Esophagus muscularis mucosa (tissue), 4 donors: ENCODE results near the gene PLCG2. TPM values are rescaled to one million over a fixed set of nuclear protein-coding genes. Genes with fewer than 3 reads are reported as not detected.

Experiments
- DNase-seq: peaks from one replicate; pipeline ENCODE4 v3.0.0-alpha.2; 2017; ENCODE audit errors: extremely low spot score
- H3K27ac ChIP-seq, 4 donors: fragments of 200-600 bp; sonication (generic); replicated peaks in 1 of 4; 1 replicate in 3 of 4; 2 replicates in 1 of 4; pipeline ENCODE4 v1.5.1; 2016 to 2019; ENCODE audit warnings: mild to moderate bottlenecking in 1 of 4
- H3K27me3 ChIP-seq, 4 donors: fragments of 200-600 bp; sonication (generic); one replicate each; pipeline versions ENCODE4 v1.5.1 to v1.6.0; 2016 to 2019
- H3K36me3 ChIP-seq, 4 donors: fragments of 200-600 bp; sonication (generic); one replicate each; pipeline ENCODE4 v1.5.1; 2016 to 2019
- H3K4me1 ChIP-seq, 4 donors: fragments of 200-600 bp; sonication (generic); one replicate each; pipeline ENCODE4 v1.5.1; 2016 to 2019
- H3K4me3 ChIP-seq, 4 donors: fragments of 200-600 bp; sonication (generic); 1 replicate in 2 of 4; 2 replicates in 2 of 4; pipeline ENCODE4 v1.5.1; 2016 to 2019; ENCODE audit warnings: mild to moderate bottlenecking in 4 of 4, moderate library complexity in 1 of 4
- H3K9me3 ChIP-seq, 4 donors: fragments of 200-600 bp; sonication (generic); 1 replicate in 3 of 4; 2 replicates in 1 of 4; pipeline ENCODE4 v1.5.1; 2016 to 2019
- CTCF ChIP-seq, 3 experiments: fragments of 200-600 bp in 2 of 3; fragments of 450-650 bp in 1 of 3; sonication (generic) in 2 of 3; IDR thresholded peaks; one replicate each; pipeline ENCODE4 v1.5.1; 2017 to 2019; ENCODE audit warnings: antibody characterized with exemption in 3 of 3, mild to moderate bottlenecking in 2 of 3, moderate library complexity in 1 of 3
- EP300 ChIP-seq: sonication (generic); formaldehyde crosslinking; IDR thresholded peaks from one replicate; pipeline ENCODE4 v1.6.1; 2017; ENCODE audit warnings: antibody characterized with exemption
- POLR2A ChIP-seq: fragments of 450-650 bp; IDR thresholded peaks from one replicate; pipeline ENCODE4 v1.6.1; 2017; ENCODE audit warnings: antibody characterized with exemption, moderate library complexity, mild to moderate bottlenecking, low read depth
- POLR2AphosphoS5 ChIP-seq, 2 donors: sonication (generic); formaldehyde crosslinking; IDR thresholded peaks; one replicate each; pipeline ENCODE4 v1.6.1; 2017; ENCODE audit warnings: antibody characterized with exemption in 2 of 2
- WGBS: methylation state at CpG from one replicate; pipeline ENCODE4 v1.1.5; 2018; 5-methylcytosine and 5-hydroxymethylcytosine counted together
- intact Hi-C: fragments of 100-400 bp; cut with DNase I; formaldehyde crosslinking; loops from one replicate; pipeline ENCODE4 v1.15.1; 2023
- total RNA-seq, 4 donors: library from RNA; depleted of rRNA; stranded (reverse); fragments of >200 nt; gene quantifications; one replicate each; pipeline versions ENCODE4 v1.1.0 to v1.2.1, GENCODE V29; 2016

The PLCG2 gene
- total RNA-seq, 4 donors from 2014 or later = 7.1 to 11.3 (median 9.9) TPM

GRCh38 chr16:81843243-81843582 lies 64.1 kb downstream of the PLCG2 start:
- WGBS = 83% methylated on average over 4 of the region's 4 CpGs
- intact Hi-C loops = no loop called here
- Histone ChIP-seq H3K36me3 (no peaks in the 10 kb centered on the region), H3K27ac (no peak overlapping the region), H3K4me1 (no peaks in the 10 kb centered on the region), H3K4me3 (no peak overlapping the region), H3K9me3 (peaks cover 0 to 9% (median 4%) of the 10 kb centered on the region in 4 donors), H3K27me3 (peaks cover 0 to 16% (median 0%) of the 10 kb centered on the region in 4 donors)
- no peak for DNase-seq
- TF ChIP-seq POLR2AphosphoS5 (IDR thresholded peaks at IDR 0.05) (no peak), CTCF (IDR thresholded peaks at IDR 0.05) (no peak), POLR2A (no peak)

GRCh38 chr16:81843683-81844082 lies 64.6 kb downstream of the PLCG2 start:
- Histone ChIP-seq H3K4me1 (no peaks in the 10 kb centered on the region), H3K36me3 (no peaks in the 10 kb centered on the region), H3K27me3 (peaks cover 0 to 16% (median 0%) of the 10 kb centered on the region in 4 donors), H3K4me3 (no peak overlapping the region), H3K9me3 (peaks cover 0 to 9% (median 4%) of the 10 kb centered on the region in 4 donors), H3K27ac (no peak overlapping the region)
- DNase-seq = no peak
- intact Hi-C loops = no loop called here
- no peak for TF ChIP-seq CTCF (IDR thresholded peaks at IDR 0.05)
- no peak for TF ChIP-seq POLR2AphosphoS5 (IDR thresholded peaks at IDR 0.05)
- TF ChIP-seq POLR2A = no peak
- TF ChIP-seq EP300 = no peak
- 88% methylated on average over 8 of the region's 8 CpGs for WGBS

- TF ChIP-seq EP300 = no peak
- no peak for TF ChIP-seq CTCF (IDR thresholded peaks at IDR 0.05)
- no peak for TF ChIP-seq POLR2AphosphoS5 (IDR thresholded peaks at IDR 0.05)
- TF ChIP-seq POLR2A = no peak
- H3K27ac ChIP-seq = no peak overlapping the region
- WGBS = 92% methylated on average over 4 of the region's 4 CpGs
- intact Hi-C loops = no loop called here
- no peak for DNase-seq
- H3K36me3 ChIP-seq = no peaks in the 10 kb centered on the region
- peaks cover 0 to 12% (median 0%) of the 10 kb centered on the region in 4 donors for H3K27me3 ChIP-seq
- peaks cover 0 to 9% (median 4%) of the 10 kb centered on the region in 4 donors for H3K9me3 ChIP-seq
- no peaks in the 10 kb centered on the region for H3K4me1 ChIP-seq
- H3K4me3 ChIP-seq = no peak overlapping the region
These were observed 67.0 kb downstream of the PLCG2 start for GRCh38 chr16:81846105-81846504.

- Histone ChIP-seq H3K27ac (no peak overlapping the region), H3K36me3 (no peaks in the 10 kb centered on the region), H3K27me3 (peaks cover 0 to 13% (median 0%) of the 10 kb centered on the region in 4 donors), H3K9me3 (peaks cover 0 to 9% (median 4%) of the 10 kb centered on the region in 4 donors), H3K4me3 (no peak overlapping the region), H3K4me1 (no peaks in the 10 kb centered on the region)
- no peak for DNase-seq
- intact Hi-C loops = no loop called here
- TF ChIP-seq CTCF (IDR thresholded peaks at IDR 0.05) = no peak
- WGBS = 72% methylated on average over 4 of the region's 4 CpGs
These were observed 69.3 kb downstream of the PLCG2 start for GRCh38 chr16:81848306-81848853.
